Neural cell (in vitro differentiated cells): ENCODE results near the gene SLC26A11.

Source experiments
- CTCF ChIP-seq: fragments of 450-650 bp; IDR thresholded peaks from 2 replicates; pipeline ENCODE4 v1.5.1; 2014; ENCODE audit warnings: antibody characterized with exemption, mild to moderate bottlenecking, moderate library complexity; ENCODE audit not compliant: poor library complexity, severe bottlenecking
- EP300 ChIP-seq: fragments of 450-650 bp; conservative IDR thresholded peaks from 2 replicates; pipeline ENCODE4 v1.6.1; 2014; ENCODE audit warnings: antibody characterized with exemption, mild to moderate bottlenecking, moderate library complexity; ENCODE audit not compliant: poor library complexity, severe bottlenecking
- EZH2 ChIP-seq: fragments of 200-600, 300-800 bp; shearing (Covaris generic), sonication (generic); IDR thresholded peaks from 2 replicates; pipeline ENCODE4 v1.6.1; 2014; ENCODE audit warnings: antibody characterized with exemption, low read length, borderline replicate concordance, mild to moderate bottlenecking; ENCODE audit not compliant: insufficient read depth, poor library complexity, severe bottlenecking
- MXI1 ChIP-seq: fragments of 450-650 bp; conservative IDR thresholded peaks from 2 replicates; pipeline ENCODE4 v1.6.1; 2014; ENCODE audit warnings: antibody characterized with exemption, mild to moderate bottlenecking; ENCODE audit not compliant: poor library complexity, severe bottlenecking
- POLR2AphosphoS5 ChIP-seq: IDR thresholded peaks from 2 replicates; pipeline ENCODE4 v1.6.1; 2012
- RAD21 ChIP-seq: fragments of 450-650 bp; conservative IDR thresholded peaks from 2 replicates; pipeline ENCODE4 v1.6.1; 2014; ENCODE audit warnings: antibody characterized with exemption, mild to moderate bottlenecking, moderate library complexity
- REST ChIP-seq: IDR thresholded peaks from 2 replicates; pipeline ENCODE4 v1.6.1; 2012; ENCODE audit warnings: borderline replicate concordance
- SMC3 ChIP-seq: fragments of 450-650 bp; conservative IDR thresholded peaks from 2 replicates; pipeline ENCODE4 v1.6.1; 2014; ENCODE audit warnings: antibody characterized with exemption, mild to moderate bottlenecking, moderate library complexity; ENCODE audit not compliant: poor library complexity
- TAF1 ChIP-seq: IDR thresholded peaks from 2 replicates; pipeline ENCODE4 v1.6.1; 2012; ENCODE audit warnings: low read depth

- TF ChIP-seq RAD21 (no peak), CTCF (no peak), SMC3 (no peak), MXI1 (no peak), POLR2AphosphoS5 (no peak), TAF1 (no peak), EZH2 (no peak), EP300 (no peak), REST (no peak)
Measured at GRCh38 chr17:80183581-80184422, 36.4 kb upstream of the SLC26A11 start.
